IMR-90 (cell line): ENCODE data around the gene FBXL4. TPM values are rescaled to one million over a fixed set of nuclear protein-coding genes. Genes with fewer than 3 reads are reported as not detected.

Experiments
- ATAC-seq: fragments of 200-7000 bp; cut with Tn5 transposase; 2 replicates; pipeline ENCODE4 v1.9.1; 2020; ENCODE audit warnings: low read depth, mild to moderate bottlenecking, moderate library complexity
- BruUV-seq: library from RNA; stranded (reverse); fragments of 400-500 nt; replicated peaks from 2 replicates; lab custom pipeline; 2021; lab: Mats Ljungman, UMichigan
- CTCF ChIA-PET: fragments of 300-600 bp; formaldehyde crosslinking; extraction: SDS; loops from one replicate; lab custom pipeline; 2021; ENCODE audit warnings: antibody characterized with exemption; lab: Yijun Ruan, JAX
- POLR2A ChIA-PET: fragments of 300-600 bp; sonication (Branson Sonifier 250); formaldehyde crosslinking; loops from one replicate; lab custom pipeline; 2022; ENCODE audit warnings: antibody characterized with exemption; ENCODE audit not compliant: unreplicated experiment; lab: Charles Lee
- DNase-seq: peaks from one replicate; pipeline ENCODE4 v3.0.0; 2013
- H2AFZ ChIP-seq: replicated peaks from 2 replicates; pipeline ENCODE3; 2013; ENCODE audit warnings: low read length, mild to moderate bottlenecking; ENCODE audit not compliant: poor library complexity
- H2AK5ac ChIP-seq: 2 replicates; pipeline ENCODE4 v1.6.1; 2013; ENCODE audit warnings: low read depth, low read length, inconsistent platforms
- H2AK9ac ChIP-seq: replicated peaks from 2 replicates; pipeline ENCODE3; 2013; ENCODE audit warnings: mild to moderate bottlenecking, low read depth, low read length, moderate library complexity; ENCODE audit not compliant: poor library complexity
- H2BK120ac ChIP-seq: 2 replicates; pipeline ENCODE4 v1.6.1; 2013; ENCODE audit warnings: low read depth, low read length, inconsistent platforms
- H2BK15ac ChIP-seq: 3 replicates; pipeline ENCODE4 v1.6.1; 2013; ENCODE audit warnings: low read depth, low read length, inconsistent platforms
- H2BK20ac ChIP-seq: 2 replicates; pipeline ENCODE4 v1.6.1; 2013; ENCODE audit warnings: low read depth, mild to moderate bottlenecking, inconsistent platforms, low read length, moderate library complexity
- H2BK5ac ChIP-seq: 2 replicates; pipeline ENCODE4 v1.6.1; 2013; ENCODE audit warnings: mild to moderate bottlenecking, low read depth, low read length, inconsistent platforms; ENCODE audit not compliant: poor library complexity, severe bottlenecking
- H3K14ac ChIP-seq: replicated peaks from 2 replicates; pipeline ENCODE4 v1.6.1; 2013; ENCODE audit warnings: low read depth, low read length, inconsistent platforms
- H3K18ac ChIP-seq: 2 replicates; pipeline ENCODE4 v1.6.1; 2013; ENCODE audit warnings: low read depth, low read length, control low read depth
- H3K23ac ChIP-seq: 2 replicates; pipeline ENCODE4 v1.6.1; 2013; ENCODE audit warnings: low read depth, low read length, inconsistent platforms
- H3K27ac ChIP-seq: 2 replicates; pipeline ENCODE4 v1.5.1; 2013; ENCODE audit warnings: mild to moderate bottlenecking, control low read depth, low read length; ENCODE audit not compliant: insufficient read depth
- H3K27me3 ChIP-seq: 2 replicates; pipeline ENCODE4 v1.6.1; 2013; ENCODE audit warnings: low read length; ENCODE audit not compliant: control insufficient read depth, insufficient read depth
- H3K36me3 ChIP-seq: 2 replicates; pipeline ENCODE4 v1.6.1; 2013; ENCODE audit warnings: low read length, mixed read lengths; ENCODE audit not compliant: control insufficient read depth, insufficient read depth
- H3K4ac ChIP-seq: 2 replicates; pipeline ENCODE4 v1.6.1; 2013; ENCODE audit warnings: low read depth, low read length, inconsistent platforms
- H3K4me1 ChIP-seq: 2 replicates; pipeline ENCODE4 v1.6.1; 2013; ENCODE audit warnings: low read length, mixed read lengths; ENCODE audit not compliant: control insufficient read depth, insufficient read depth
- H3K4me2 ChIP-seq: 2 replicates; pipeline ENCODE4 v1.6.1; 2013; ENCODE audit warnings: low read depth, mild to moderate bottlenecking, control low read depth, low read length, moderate library complexity
- H3K4me3 ChIP-seq: 2 replicates; pipeline ENCODE4 v1.5.1; 2013; ENCODE audit warnings: low read depth, mild to moderate bottlenecking, control low read depth, low read length, moderate library complexity; ENCODE audit not compliant: insufficient read depth
- H3K56ac ChIP-seq: 2 replicates; pipeline ENCODE4 v1.6.1; 2013; ENCODE audit warnings: low read length, inconsistent platforms; ENCODE audit not compliant: insufficient read depth; ENCODE audit errors: extremely low read depth
- H3K79me1 ChIP-seq, 2 experiments: 2 replicates each; pipeline ENCODE4 v1.6.1; 2013; ENCODE audit warnings: low read length in 2 of 2, inconsistent platforms in 1 of 2, low read depth in 1 of 2
- H3K9ac ChIP-seq: 2 replicates; pipeline ENCODE4 v1.6.1; 2013; ENCODE audit warnings: low read depth, low read length, control low read depth
- H3K9me1 ChIP-seq: 2 replicates; pipeline ENCODE4 v1.6.1; 2013; ENCODE audit warnings: low read length, inconsistent platforms; ENCODE audit not compliant: insufficient read depth
- H3K9me3 ChIP-seq: 2 replicates; pipeline ENCODE4 v1.6.1; 2013; ENCODE audit warnings: low read length; ENCODE audit not compliant: control insufficient read depth, insufficient read depth
- H4K20me1 ChIP-seq: 2 replicates; pipeline ENCODE4 v1.6.1; 2013; ENCODE audit warnings: low read length, inconsistent platforms; ENCODE audit not compliant: insufficient read depth
- H4K5ac ChIP-seq: 2 replicates; pipeline ENCODE4 v1.6.1; 2013; ENCODE audit warnings: mild to moderate bottlenecking, low read depth, low read length, control low read depth
- H4K8ac ChIP-seq, 2 experiments: 2 replicates each; pipeline ENCODE4 v1.6.1; 2013; ENCODE audit warnings: low read depth in 2 of 2, low read length in 2 of 2, control low read depth in 1 of 2, inconsistent platforms in 1 of 2
- H4K91ac ChIP-seq: 2 replicates; pipeline ENCODE4 v1.6.1; 2013; ENCODE audit warnings: low read depth, low read length, inconsistent platforms; ENCODE audit not compliant: insufficient read depth
- BHLHE40 ChIP-seq: fragments of 150-350 bp; IDR thresholded peaks from 2 replicates; pipeline ENCODE4 v1.6.1; 2016; ENCODE audit warnings: mild to moderate bottlenecking, low read depth, low read length
- CHD1 ChIP-seq: IDR thresholded peaks from 2 replicates; pipeline ENCODE4 v1.6.1; 2012; ENCODE audit warnings: low read depth, low read length, improper control_type of control experiment
- CTCF ChIP-seq: conservative IDR thresholded peaks from 2 replicates; pipeline ENCODE4 v1.5.1; 2012; ENCODE audit warnings: mild to moderate bottlenecking, low read depth, low read length, improper control_type of control experiment
- ELK1 ChIP-seq: fragments of 150-350 bp; IDR thresholded peaks from 2 replicates; pipeline ENCODE4 v1.6.1; 2016; ENCODE audit warnings: low read depth, mild to moderate bottlenecking, low read length, moderate library complexity, borderline replicate concordance
- NFE2L2 ChIP-seq: fragments of 150-350 bp; IDR thresholded peaks from 2 replicates; pipeline ENCODE4 v1.6.1; 2016; ENCODE audit warnings: low read depth, mild to moderate bottlenecking, low read length
- POLR2A ChIP-seq: IDR thresholded peaks from 2 replicates; pipeline ENCODE4 v1.6.1; 2012; ENCODE audit warnings: mild to moderate bottlenecking, low read depth, low read length
- RAD21 ChIP-seq: IDR thresholded peaks from 2 replicates; pipeline ENCODE4 v1.6.1; 2012; ENCODE audit warnings: low read length, improper control_type of control experiment
- RCOR1 ChIP-seq: IDR thresholded peaks from 2 replicates; pipeline ENCODE4 v1.6.1; 2012; ENCODE audit warnings: mild to moderate bottlenecking, low read length, improper control_type of control experiment; ENCODE audit not compliant: insufficient replicate concordance
- USF2 ChIP-seq: fragments of 150-350 bp; IDR thresholded peaks from 2 replicates; pipeline ENCODE4 v1.6.1; 2017; ENCODE audit warnings: mild to moderate bottlenecking, antibody characterized with exemption, low read length, low read depth
- WGBS, 2 experiments: methylation state at CpG; one replicate each; pipeline versions ENCODE4 v1.1.5 to v1.1.7; 2013; ENCODE audit warnings: missing lambda C conversion rate in 2 of 2; ENCODE audit not compliant: insufficient read length in 1 of 2; ENCODE audit errors: extremely low coverage in 2 of 2; 5-methylcytosine and 5-hydroxymethylcytosine counted together
- dilution Hi-C: fragments of 300-500 bp; cut with HindIII; formaldehyde crosslinking; loops from one replicate; pipeline ENCODE4 v1.14.3; 2018; ENCODE audit warnings: low sequenced_read_pairs; ENCODE audit not compliant: unreplicated experiment
- in situ Hi-C: fragments of 300-500 bp; cut with MboI; formaldehyde crosslinking; loops from 3 replicates; pipeline ENCODE4 v1.14.3; 2019; ENCODE audit warnings: low sequenced_read_pairs, inconsistent platforms, mixed read lengths
- intact Hi-C: fragments of 100-400 bp; cut with micrococcal nuclease; formaldehyde crosslinking; loops from 2 replicates; pipeline ENCODE4 v1.10.0; 2022
- polyA plus RNA-seq, 3 experiments: library from polyadenylated mRNA; depleted of rRNA; stranded (reverse); fragments of >200 nt; gene quantifications; 2 replicates each; pipeline ENCODE4 v1.2.3, GENCODE V29; 2012; ENCODE audit warnings: low replicate concordance in 1 of 3
- total RNA-seq: library from RNA; depleted of rRNA; stranded (reverse); fragments of >200 nt; gene quantifications from 2 replicates; pipeline ENCODE4 v1.2.3, GENCODE V29; 2012

FBXL4 gene
- total and polyA plus RNA-seq, 2 of the 4 experiments (the other 2 are of a cell fraction), result 7.8 to 17.6 TPM

DNA sequence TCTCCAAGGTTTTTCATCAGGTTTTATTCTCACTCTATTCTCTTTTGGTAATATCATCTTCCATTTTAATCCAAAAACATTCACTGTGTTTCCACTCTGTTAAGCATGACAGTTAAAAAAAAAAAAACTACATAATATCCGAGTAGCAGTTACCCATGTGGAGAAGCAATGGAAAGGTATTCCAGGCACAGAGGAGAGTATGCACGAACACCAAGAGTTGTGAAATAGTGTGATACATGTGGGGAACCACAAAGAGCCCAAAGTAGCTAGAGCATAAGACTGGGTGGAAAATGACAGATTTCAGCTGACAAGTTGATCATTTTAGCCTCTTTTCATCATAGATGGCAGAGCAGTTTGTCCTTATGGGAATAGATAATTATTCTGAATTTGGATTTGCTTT lies 19.9 kb upstream of the FBXL4 start:
- ATAC-seq (no peak), DNase-seq (no peak)
- intact Hi-C loops, result no loop called here
- Histone ChIP-seq H3K27ac (no peak overlapping the region), H3K4me1 (no peaks in the 10 kb centered on the region), H3K23ac (no peak overlapping the region), H3K27me3 (peaks cover 2% of the 10 kb centered on the region; the same call in 1 of the 2 replicates), H3K18ac (no peak overlapping the region), H2BK15ac (no peak overlapping the region), H2BK120ac (no peak overlapping the region), H2AK9ac (no peak overlapping the region), H2BK5ac (no peak overlapping the region), H2AFZ (no peak overlapping the region), H3K4ac (no peak overlapping the region), H4K20me1 (no peaks in the 10 kb centered on the region), H2AK5ac (no peak overlapping the region), H3K79me1 (no peaks in the 10 kb centered on the region), H3K9me1 (no peaks in the 10 kb centered on the region), H3K4me3 (no peak overlapping the region), H3K9me3 (no peaks in the 10 kb centered on the region), H3K9ac (no peak overlapping the region), H4K91ac (no peak overlapping the region), H3K56ac (no peak overlapping the region), H3K4me2 (no peak overlapping the region), H4K8ac (no peak overlapping the region), H3K36me3 (no peaks in the 10 kb centered on the region), H3K14ac (no peak overlapping the region), H4K5ac (no peak overlapping the region), H2BK20ac (no peak overlapping the region)
- BruUV-seq, result no TSS peak
- CTCF ChIA-PET, result no interaction called here
- in situ Hi-C loops, result no loop called here
- WGBS, 2 experiments, result 56% methylated on average over 1 of the region's 2 CpGs; no CpG with 5 or more reads in 1 of the 2 experiments
- POLR2A ChIA-PET, result no interaction called here
- TF ChIP-seq NFE2L2 (no peak), POLR2A (no peak), USF2 (no peak), CHD1 (no peak), RCOR1 (no peak), CTCF (no peak), ELK1 (no peak), RAD21 (no peak), BHLHE40 (no peak)
- dilution Hi-C loops, result no loop called here
